Medulla oblongata (tissue), 1 donor: ENCODE measurements around the gene SLC5A3.

ENCODE experiments used
- DNase-seq: peaks from one replicate; pipeline ENCODE4 v3.0.0-alpha.2; 2015; ENCODE audit errors: extremely low spot score

Gene SLC5A3

GRCh38 chr21:34100337-34100736 lies 27.0 kb downstream of the SLC5A3 start:
- DNase-seq: no peak

GRCh38 chr21:34100790-34101189 lies 27.4 kb downstream of the SLC5A3 start:
- DNase-seq: no peak

- DNase-seq: no peak
Measured at GRCh38 chr21:34105947-34106541, 32.7 kb downstream of the SLC5A3 start.

- DNase-seq: no peak
Measured at GRCh38 chr21:34107606-34108005, 34.2 kb downstream of the SLC5A3 start.

- no peak for DNase-seq
Measured at GRCh38 chr21:34109075-34109474, 35.7 kb downstream of the SLC5A3 start.

- DNase-seq: no peak
Measured at GRCh38 chr21:34110594-34111202, 37.3 kb downstream of the SLC5A3 start.

GRCh38 chr21:34112316-34113033 lies 39.1 kb downstream of the SLC5A3 start:
- no peak for DNase-seq

- no peak for DNase-seq
Measured at GRCh38 chr21:34113842-34114241, 40.5 kb downstream of the SLC5A3 start.

GRCh38 chr21:34115160-34115559 lies 41.8 kb downstream of the SLC5A3 start:
- DNase-seq: no peak

- no peak for DNase-seq
Measured at GRCh38 chr21:34116569-34116968, 43.2 kb downstream of the SLC5A3 start.

GRCh38 chr21:34120867-34121266 lies 47.5 kb downstream of the SLC5A3 start:
- DNase-seq: no peak

- DNase-seq: no peak
Measured at GRCh38 chr21:34122047-34122446, 48.7 kb downstream of the SLC5A3 start.
